Measurements from ENCODE around the gene ATP2C2. TPM values are rescaled to one million over a fixed set of nuclear protein-coding genes. Genes with fewer than 3 reads are reported as not detected.

Gene ATP2C2
- total and polyA plus RNA-seq, 2 of the 8 experiments (the other 6 are each of a cell fraction or from before 2014, with no cell fraction given), result 1.2 to 2.8 TPM

DNA sequence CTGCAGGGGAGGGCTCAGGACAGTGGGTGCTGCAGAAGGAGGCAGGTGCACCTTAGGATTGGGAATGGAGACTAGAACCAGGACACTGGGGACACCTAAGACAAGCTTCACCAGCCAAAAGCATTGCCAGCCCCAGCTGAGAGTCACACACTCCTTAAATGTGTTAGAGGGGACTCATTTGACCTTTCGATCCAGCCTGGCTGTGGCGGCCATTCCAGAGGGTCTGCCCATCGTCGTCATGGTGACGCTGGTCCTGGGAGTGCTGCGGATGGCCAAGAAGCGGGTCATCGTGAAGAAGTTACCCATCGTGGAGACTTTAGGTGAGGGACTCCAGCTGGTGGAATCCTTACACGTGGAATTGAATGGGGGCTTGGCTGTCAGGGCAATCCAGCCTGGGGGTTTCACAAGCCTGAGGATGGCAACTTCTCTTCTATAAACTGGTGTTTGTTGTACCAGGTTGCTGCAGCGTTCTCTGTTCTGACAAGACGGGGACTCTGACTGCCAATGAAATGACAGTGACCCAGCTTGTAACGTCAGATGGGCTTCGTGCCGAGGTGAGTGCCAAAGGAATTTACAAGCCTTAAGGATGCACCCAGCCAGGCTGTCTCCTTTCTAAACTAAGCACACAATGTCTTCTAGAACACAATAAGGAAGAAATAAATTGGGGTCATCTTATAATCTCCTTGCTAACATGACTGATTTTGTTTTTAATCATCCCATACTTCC is 70.8 kb downstream of the ATP2C2 start (continued):
- TF ChIP-seq, protein P1, sequence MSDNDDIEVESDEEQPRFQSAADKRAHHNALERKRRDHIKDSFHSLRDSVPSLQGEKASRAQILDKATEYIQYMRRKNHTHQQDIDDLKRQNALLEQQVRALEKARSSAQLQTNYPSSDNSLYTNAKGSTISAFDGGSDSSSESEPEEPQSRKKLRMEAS (IDR thresholded peaks at IDR 0.05), result no peak
- no peak for TF ChIP-seq KDM4A (IDR thresholded peaks at IDR 0.05; ENCODE audit: low read depth, low read length, severe bottlenecking)
- TF ChIP-seq SAP30 (IDR thresholded peaks at IDR 0.05; ENCODE audit: insufficient read depth, insufficient replicate concordance, low read length), result no peak
- TF ChIP-seq GTF2F1 (IDR thresholded peaks at IDR 0.05; ENCODE audit: borderline replicate concordance, low read depth, low read length), result no peak
- TF ChIP-seq JUN (IDR thresholded peaks at IDR 0.05; ENCODE audit: low read depth, low read length), result no peak
- TF ChIP-seq CREB1 (IDR thresholded peaks at IDR 0.05), result no peak
- no peak for TF ChIP-seq PHF8 (conservative IDR thresholded peaks at IDR 0.05; ENCODE audit: low read depth, low read length)
- TF ChIP-seq EGR1 (IDR thresholded peaks at IDR 0.05; ENCODE audit: borderline replicate concordance, low read depth, low read length), result no peak

All from H1 (cell line).